Ishikawa (cell line): ENCODE results near the gene MINK1.

Experiments
- CEBPB ChIP-seq: IDR thresholded peaks from 2 replicates; pipeline ENCODE4 v1.6.1; 2012
- CREB1 ChIP-seq: IDR thresholded peaks from 2 replicates; pipeline ENCODE4 v1.6.1; 2012; ENCODE audit warnings: low read depth
- EGR1 ChIP-seq: IDR thresholded peaks from 2 replicates; pipeline ENCODE4 v1.6.1; 2012
- EP300 ChIP-seq: IDR thresholded peaks from 2 replicates; pipeline ENCODE4 v1.6.1; 2012; ENCODE audit warnings: borderline replicate concordance
- FOXM1 ChIP-seq: IDR thresholded peaks from 2 replicates; pipeline ENCODE4 v1.6.1; 2012; ENCODE audit warnings: low read depth, borderline replicate concordance
- MAX ChIP-seq: IDR thresholded peaks from 2 replicates; pipeline ENCODE4 v1.6.1; 2012
- NFIC ChIP-seq: IDR thresholded peaks from 2 replicates; pipeline ENCODE4 v1.6.1; 2012
- RAD21 ChIP-seq: IDR thresholded peaks from 2 replicates; pipeline ENCODE4 v1.6.1; 2012; ENCODE audit warnings: low read depth
- REST ChIP-seq: IDR thresholded peaks from 2 replicates; pipeline ENCODE4 v1.6.1; 2012; ENCODE audit warnings: low read depth, mild to moderate bottlenecking
- TAF1 ChIP-seq: IDR thresholded peaks from 2 replicates; pipeline ENCODE4 v1.6.1; 2012; ENCODE audit warnings: low read depth, mild to moderate bottlenecking
- TCF12 ChIP-seq: IDR thresholded peaks from 2 replicates; pipeline ENCODE4 v1.6.1; 2012; ENCODE audit warnings: low read depth
- TEAD4 ChIP-seq: IDR thresholded peaks from 2 replicates; pipeline ENCODE4 v1.6.1; 2012
- USF1 ChIP-seq: IDR thresholded peaks from 2 replicates; pipeline ENCODE4 v1.6.1; 2012
- YY1 ChIP-seq: IDR thresholded peaks from 2 replicates; pipeline ENCODE4 v1.6.1; 2012; ENCODE audit warnings: low read depth
- ZBTB7A ChIP-seq: IDR thresholded peaks from 2 replicates; pipeline ENCODE4 v1.6.1; 2012; ENCODE audit warnings: low read depth

The MINK1 gene

GRCh38 chr17:4849011-4849536 is 15.9 kb downstream of the MINK1 start:
- TF ChIP-seq TCF12 (no peak), EGR1 (no peak), ZBTB7A (no peak), TEAD4 (no peak), CEBPB (no peak), YY1 (no peak), USF1 (no peak), REST (no peak), EP300 (no peak)

GRCh38 chr17:4850246-4850645 is 17.1 kb downstream of the MINK1 start:
- TF ChIP-seq CREB1, result no peak
- no peak for TF ChIP-seq ZBTB7A
- TF ChIP-seq RAD21, result no peak
- TF ChIP-seq TAF1, result no peak
- no peak for TF ChIP-seq REST
- no peak for TF ChIP-seq USF1
- TF ChIP-seq CEBPB, result no peak
- no peak for TF ChIP-seq MAX
- TF ChIP-seq TEAD4, result no peak
- no peak for TF ChIP-seq NFIC
- no peak for TF ChIP-seq YY1
- TF ChIP-seq TCF12, result no peak
- TF ChIP-seq FOXM1, result no peak
- no peak for TF ChIP-seq EP300
- TF ChIP-seq EGR1, result no peak

GRCh38 chr17:4851084-4851483 is 17.9 kb downstream of the MINK1 start:
- TF ChIP-seq YY1, result no peak
- TF ChIP-seq EGR1, result no peak
- TF ChIP-seq NFIC, result no peak
- TF ChIP-seq RAD21, result no peak
- TF ChIP-seq USF1, result no peak
- no peak for TF ChIP-seq ZBTB7A
- no peak for TF ChIP-seq REST
- no peak for TF ChIP-seq EP300
- no peak for TF ChIP-seq TCF12

- TF ChIP-seq NFIC (peak; percentile 51), FOXM1 (no peak), TEAD4 (no peak)
These were observed 19.5 kb downstream of the MINK1 start for GRCh38 chr17:4852567-4853207.

- TF ChIP-seq USF1, result no peak
- no peak for TF ChIP-seq REST
- no peak for TF ChIP-seq ZBTB7A
- TF ChIP-seq EP300, result no peak
- no peak for TF ChIP-seq NFIC
- TF ChIP-seq RAD21, result no peak
- TF ChIP-seq TEAD4, result no peak
- no peak for TF ChIP-seq EGR1
- TF ChIP-seq TAF1, result no peak
- no peak for TF ChIP-seq MAX
- no peak for TF ChIP-seq YY1
These were observed 20.1 kb downstream of the MINK1 start for GRCh38 chr17:4853208-4853671.
